Neural progenitor cell (in vitro differentiated cells): Measurements from ENCODE around the gene DRC1. TPM values are rescaled to one million over a fixed set of nuclear protein-coding genes. Genes with fewer than 3 reads are reported as not detected.

Experiments
- DNase-seq: peaks from one replicate; pipeline ENCODE4 v3.0.0-alpha.2; 2016; ENCODE audit warnings: low spot score
- H2AFZ ChIP-seq: fragments of 200-600 bp; sonication (generic); replicated peaks from 2 replicates; pipeline ENCODE4 v1.6.1; 2016; ENCODE audit warnings: antibody characterized with exemption
- H3F3A ChIP-seq: fragments of 200-600 bp; sonication (generic); 2 replicates; pipeline ENCODE4 v1.6.1; 2016; ENCODE audit warnings: antibody characterized with exemption, low read depth
- H3K27ac ChIP-seq: fragments of 200-600 bp; sonication (generic); 2 replicates; pipeline ENCODE4 v1.5.1; 2016; ENCODE audit warnings: mild to moderate bottlenecking
- H3K27me3 ChIP-seq: fragments of 200-600 bp; sonication (generic); 2 replicates; pipeline ENCODE4 v1.6.1; 2016; ENCODE audit warnings: mild to moderate bottlenecking, moderate library complexity
- H3K36me3 ChIP-seq: fragments of 200-600 bp; sonication (generic); 2 replicates; pipeline ENCODE4 v1.5.1; 2016
- H3K4me1 ChIP-seq: fragments of 200-600 bp; sonication (generic); 2 replicates; pipeline ENCODE4 v1.6.1; 2016; ENCODE audit warnings: mixed run types
- H3K4me2 ChIP-seq: fragments of 200-600 bp; sonication (generic); 2 replicates; pipeline ENCODE4 v1.6.1; 2016
- H3K4me3 ChIP-seq: fragments of 200-600 bp; sonication (generic); 2 replicates; pipeline ENCODE4 v1.5.1; 2016
- H3K79me2 ChIP-seq: fragments of 200-600 bp; sonication (generic); 2 replicates; pipeline ENCODE4 v1.6.1; 2016; ENCODE audit warnings: low read depth
- H3K9ac ChIP-seq: fragments of 200-600 bp; sonication (generic); 2 replicates; pipeline ENCODE4 v1.6.1; 2016
- H3K9me3 ChIP-seq: fragments of 200-600 bp; sonication (generic); 2 replicates; pipeline ENCODE4 v1.5.1; 2016; ENCODE audit warnings: low read depth
- H4K20me1 ChIP-seq: fragments of 200-600 bp; sonication (generic); 2 replicates; pipeline ENCODE4 v1.6.1; 2016; ENCODE audit warnings: low read depth
- H3K27ac Mint-ChIP-seq: 3 replicates; pipeline ENCODE4 v1.8.0; 2021; ENCODE audit warnings: mixed read lengths
- H3K27me3 Mint-ChIP-seq: 2 replicates; pipeline ENCODE4 v1.8.0; 2022; ENCODE audit warnings: low read depth, mild to moderate bottlenecking, inconsistent platforms, moderate library complexity, mixed read lengths; ENCODE audit not compliant: insufficient read depth
- H3K36me3 Mint-ChIP-seq: 3 replicates; pipeline ENCODE4 v1.8.0; 2021; ENCODE audit warnings: mixed read lengths
- H3K4me1 Mint-ChIP-seq: 3 replicates; pipeline ENCODE4 v1.8.0; 2021; ENCODE audit warnings: mixed read lengths
- H3K4me3 Mint-ChIP-seq: 3 replicates; pipeline ENCODE4 v1.8.0; 2021; ENCODE audit warnings: mild to moderate bottlenecking, moderate library complexity, mixed read lengths
- H3K9me3 Mint-ChIP-seq: 3 replicates; pipeline ENCODE4 v1.8.0; 2020; ENCODE audit warnings: mixed read lengths
- EZH2 ChIP-seq: fragments of 200-600 bp; sonication (generic); IDR thresholded peaks from 2 replicates; pipeline ENCODE4 v1.6.1; 2017; ENCODE audit warnings: antibody characterized with exemption, mild to moderate bottlenecking, moderate library complexity
- EZH2phosphoT487 ChIP-seq: fragments of 200-600 bp; sonication (generic); IDR thresholded peaks from 2 replicates; pipeline ENCODE4 v1.6.1; 2017; ENCODE audit warnings: antibody characterized with exemption
- total RNA-seq: library from RNA; depleted of rRNA; stranded (reverse); fragments of >200 nt; gene quantifications from 2 replicates; pipeline ENCODE4 v1.2.3, GENCODE V29; 2015; ENCODE audit warnings: low replicate concordance
- TF ChIP-seq, protein P1 (sequence below): fragments of 200-600 bp; sonication (generic); IDR thresholded peaks from 2 replicates; pipeline ENCODE4 v1.5.1; 2017; ENCODE audit warnings: antibody characterized with exemption, mild to moderate bottlenecking

The DRC1 gene
- total RNA-seq, 1 donor from 2014 or later: not detected

- Histone ChIP-seq H3K4me2 (peak overlapping the region; percentile 94), H3K27ac (no peak overlapping the region), H3K4me3 (peak overlapping the region; percentile 57), H4K20me1 (no peaks in the 10 kb centered on the region), H3K4me1 (peaks cover 10% of the 10 kb centered on the region), H3K9me3 (no peaks in the 10 kb centered on the region), H3K79me2 (no peaks in the 10 kb centered on the region), H3K36me3 (no peaks in the 10 kb centered on the region), H3K9ac (no peak overlapping the region), H2AFZ (peak overlapping the region; percentile 100), H3F3A (no peaks in the 10 kb centered on the region), H3K27me3 (peaks cover 19% of the 10 kb centered on the region)
- DNase-seq: peak; percentile 93
- peaks cover 15% of the 10 kb centered on the region for H3K27me3 Mint-ChIP-seq
- H3K36me3 Mint-ChIP-seq: no peaks in the 10 kb centered on the region
- peak overlapping the region; percentile 70 for H3K4me3 Mint-ChIP-seq
- peaks cover 16% of the 10 kb centered on the region for H3K4me1 Mint-ChIP-seq
- no peak overlapping the region for H3K27ac Mint-ChIP-seq
- TF ChIP-seq EZH2 (no peak), EZH2phosphoT487 (no peak)
- TF ChIP-seq, protein P1, sequence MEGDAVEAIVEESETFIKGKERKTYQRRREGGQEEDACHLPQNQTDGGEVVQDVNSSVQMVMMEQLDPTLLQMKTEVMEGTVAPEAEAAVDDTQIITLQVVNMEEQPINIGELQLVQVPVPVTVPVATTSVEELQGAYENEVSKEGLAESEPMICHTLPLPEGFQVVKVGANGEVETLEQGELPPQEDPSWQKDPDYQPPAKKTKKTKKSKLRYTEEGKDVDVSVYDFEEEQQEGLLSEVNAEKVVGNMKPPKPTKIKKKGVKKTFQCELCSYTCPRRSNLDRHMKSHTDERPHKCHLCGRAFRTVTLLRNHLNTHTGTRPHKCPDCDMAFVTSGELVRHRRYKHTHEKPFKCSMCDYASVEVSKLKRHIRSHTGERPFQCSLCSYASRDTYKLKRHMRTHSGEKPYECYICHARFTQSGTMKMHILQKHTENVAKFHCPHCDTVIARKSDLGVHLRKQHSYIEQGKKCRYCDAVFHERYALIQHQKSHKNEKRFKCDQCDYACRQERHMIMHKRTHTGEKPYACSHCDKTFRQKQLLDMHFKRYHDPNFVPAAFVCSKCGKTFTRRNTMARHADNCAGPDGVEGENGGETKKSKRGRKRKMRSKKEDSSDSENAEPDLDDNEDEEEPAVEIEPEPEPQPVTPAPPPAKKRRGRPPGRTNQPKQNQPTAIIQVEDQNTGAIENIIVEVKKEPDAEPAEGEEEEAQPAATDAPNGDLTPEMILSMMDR: peak; percentile 97
- H3K9me3 Mint-ChIP-seq: peaks cover 2% of the 10 kb centered on the region
Observed at GRCh38 chr2:26503231-26503880, 101.6 kb downstream of the DRC1 start.

DNA sequence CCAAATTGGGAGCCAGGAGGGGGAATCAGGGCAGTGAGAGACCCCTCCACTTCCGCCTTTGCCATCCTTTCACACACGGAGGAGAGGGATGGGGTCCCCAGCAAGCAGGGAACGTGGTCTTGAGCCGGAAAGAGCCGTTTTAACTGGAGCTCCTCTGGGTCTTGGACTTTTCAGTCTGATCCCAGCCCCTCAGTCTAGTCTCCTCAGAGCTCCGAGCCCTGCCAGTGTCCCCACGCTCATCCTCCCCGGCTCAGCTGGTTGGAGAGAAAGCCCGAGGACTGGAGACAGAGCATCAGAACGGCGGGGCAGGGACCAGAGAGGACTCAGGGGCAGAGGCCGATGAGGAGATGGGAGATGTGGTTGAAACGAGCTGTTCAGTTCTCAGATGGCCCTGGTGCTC, 102.3 kb downstream of the DRC1 start:
- Histone ChIP-seq H3F3A (no peaks in the 10 kb centered on the region), H3K4me3 (peak overlapping the region; percentile 57), H4K20me1 (no peaks in the 10 kb centered on the region), H3K79me2 (no peaks in the 10 kb centered on the region), H3K27me3 (peaks cover 19% of the 10 kb centered on the region), H3K9me3 (no peaks in the 10 kb centered on the region), H3K36me3 (no peaks in the 10 kb centered on the region), H3K27ac (no peak overlapping the region), H3K4me2 (peak overlapping the region; percentile 94), H3K4me1 (peaks cover 10% of the 10 kb centered on the region), H2AFZ (peak overlapping the region; percentile 100), H3K9ac (no peak overlapping the region)
- no peak for DNase-seq
- Mint-ChIP-seq H3K36me3 (no peaks in the 10 kb centered on the region), H3K27me3 (peaks cover 14% of the 10 kb centered on the region), H3K4me1 (peaks cover 16% of the 10 kb centered on the region), H3K27ac (no peak overlapping the region), H3K4me3 (peak overlapping the region; percentile 70), H3K9me3 (no peaks in the 10 kb centered on the region)
- TF ChIP-seq, protein P1: no peak
- TF ChIP-seq EZH2phosphoT487 (no peak), EZH2 (no peak)

GRCh38 chr2:26506279-26506678, 104.6 kb downstream of the DRC1 start:
- Histone ChIP-seq H2AFZ (no peak overlapping the region), H3K79me2 (no peaks in the 10 kb centered on the region)

More at GRCh38 chr2:26506279-26506678, 104.6 kb downstream of the DRC1 start:
- H3K4me3 ChIP-seq: no peak overlapping the region
- no peaks in the 10 kb centered on the region for H4K20me1 ChIP-seq
- H3K27ac ChIP-seq: no peak overlapping the region
- H3K4me3 Mint-ChIP-seq: no peak overlapping the region
- DNase-seq: no peak
- H3K27me3 ChIP-seq: peaks cover 19% of the 10 kb centered on the region
- peaks cover 11% of the 10 kb centered on the region for H3K27me3 Mint-ChIP-seq
- H3K9me3 Mint-ChIP-seq: no peaks in the 10 kb centered on the region
- no peaks in the 10 kb centered on the region for H3K9me3 ChIP-seq
- no peak overlapping the region for H3K27ac Mint-ChIP-seq
- H3K4me2 ChIP-seq: no peak overlapping the region
- no peak overlapping the region for H3K9ac ChIP-seq
- no peaks in the 10 kb centered on the region for H3K36me3 Mint-ChIP-seq
- no peaks in the 10 kb centered on the region for H3K36me3 ChIP-seq
- H3F3A ChIP-seq: no peaks in the 10 kb centered on the region
- H3K4me1 Mint-ChIP-seq: peaks cover 16% of the 10 kb centered on the region
- TF ChIP-seq EZH2 (no peak), EZH2phosphoT487 (no peak)
- TF ChIP-seq, protein P1: no peak
- peaks cover 10% of the 10 kb centered on the region for H3K4me1 ChIP-seq

Other genes with a start within 250 kb of the DRC1 start
- 15.1 and 20.0 TPM in 2 replicates for gene GAREM2, start 228.8 kb upstream of the DRC1 start, total RNA-seq
- 98.9 and 120 TPM in 2 replicates for gene HADHA, start 157.3 kb upstream of the DRC1 start, total RNA-seq
- gene HADHB, start 157.0 kb upstream of the DRC1 start, total RNA-seq: 36.5 and 40.6 TPM in 2 replicates
- 32.1 and 51.8 TPM in 2 replicates for gene SELENOI, start 55.8 kb upstream of the DRC1 start, total RNA-seq
- gene ADGRF3, start 55.1 kb upstream of the DRC1 start, total RNA-seq: 0.04 and 0.06 TPM in 2 replicates
- 0.36 and 0.84 TPM in 2 replicates for gene OTOF, start 76.2 kb downstream of the DRC1 start, total RNA-seq
- gene CIB4, start 239.4 kb downstream of the DRC1 start, total RNA-seq: not detected in 2 replicates